NCI-H524 (cell line): ENCODE data around the gene PRKN.

Experiments used
- DNase-seq, 2 experiments: peaks; one replicate each; lab custom pipeline; 2025; lab: John Stamatoyannopoulos, UW

Gene PRKN

GRCh38 chr6:161383951-161384350, 1343.6 kb downstream of the PRKN start:
- no peak for DNase-seq

- DNase-seq, result no peak
These were observed 1347.6 kb downstream of the PRKN start for GRCh38 chr6:161379834-161380582.

GRCh38 chr6:161378115-161378514, 1349.5 kb downstream of the PRKN start:
- no peak for DNase-seq

- DNase-seq, result no peak
These were observed 1350.5 kb downstream of the PRKN start for GRCh38 chr6:161377116-161377515.

GRCh38 chr6:161376367-161376766, 1351.2 kb downstream of the PRKN start:
- DNase-seq, result no peak

GRCh38 chr6:161374971-161375873, 1352.3 kb downstream of the PRKN start:
- peak; percentile 32 to 80 for DNase-seq

- DNase-seq, result peak; percentile 59 to 82
These were observed 1353.6 kb downstream of the PRKN start for GRCh38 chr6:161373905-161374451.

GRCh38 chr6:161372422-161372793, 1355.2 kb downstream of the PRKN start:
- no peak for DNase-seq

GRCh38 chr6:161370880-161371279, 1356.7 kb downstream of the PRKN start:
- DNase-seq, result peak; percentile 66 to 73

GRCh38 chr6:161369339-161369738, 1358.2 kb downstream of the PRKN start:
- no peak for DNase-seq

- DNase-seq, result no peak
These were observed 1359.1 kb downstream of the PRKN start for GRCh38 chr6:161368514-161368913.

- DNase-seq, result no peak
These were observed 1360.1 kb downstream of the PRKN start for GRCh38 chr6:161367472-161367871.

GRCh38 chr6:161366301-161366923, 1361.2 kb downstream of the PRKN start:
- DNase-seq, result no peak

GRCh38 chr6:161365633-161366032, 1361.9 kb downstream of the PRKN start:
- no peak for DNase-seq

- DNase-seq, result no peak
These were observed 1364.3 kb downstream of the PRKN start for GRCh38 chr6:161363286-161363685.

- no peak for DNase-seq
These were observed 1365.3 kb downstream of the PRKN start for GRCh38 chr6:161362266-161362665.

GRCh38 chr6:161361529-161361928, 1366.0 kb downstream of the PRKN start:
- no peak for DNase-seq

GRCh38 chr6:161360520-161360919, 1367.0 kb downstream of the PRKN start:
- no peak for DNase-seq

GRCh38 chr6:161359618-161359945, 1368.0 kb downstream of the PRKN start:
- no peak for DNase-seq

GRCh38 chr6:161356167-161356854, 1371.3 kb downstream of the PRKN start:
- no peak for DNase-seq

- peak; percentile 42 to 75 for DNase-seq
These were observed 1371.9 kb downstream of the PRKN start for GRCh38 chr6:161355696-161356095.

- no peak for DNase-seq
These were observed 1372.6 kb downstream of the PRKN start for GRCh38 chr6:161354956-161355355.
